Measurements from ENCODE around the gene RPEL1.
"Not testable (repeated sequence)": the region's sequence is repeated elsewhere in the genome, so short reads cannot be mapped to it uniquely, and the experiment has no call there.

RPEL1 gene

GRCh38 chr10:103245587-103245986 lies at the start of gene RPEL1:
Gene RPEL1, plus strand, starts transcription at chr10:103245887. Its CDS starts 110 bp downstream, at chr10:103245997.
- DNase-seq = not testable (repeated sequence)

DNA sequence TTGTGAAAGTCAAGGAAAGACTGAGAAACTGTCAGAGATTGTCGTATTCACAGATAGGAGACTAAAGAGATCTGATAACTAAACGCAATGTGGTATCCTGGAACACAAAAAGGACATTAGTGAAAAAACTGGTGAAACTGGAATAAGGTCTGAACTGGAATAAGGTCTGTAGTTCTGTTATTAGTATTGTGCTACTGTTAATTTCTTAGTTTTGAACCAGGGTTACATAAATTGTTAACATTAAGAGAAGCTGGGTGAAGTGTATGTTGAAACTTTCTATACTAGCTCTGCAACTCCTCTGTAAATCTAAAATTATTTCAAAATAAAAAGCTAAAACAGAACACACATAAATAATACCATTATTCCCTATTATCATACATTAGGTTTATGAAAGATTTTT lies 49.2 kb upstream of the RPEL1 start:
- no peak for DNase-seq

DNA sequence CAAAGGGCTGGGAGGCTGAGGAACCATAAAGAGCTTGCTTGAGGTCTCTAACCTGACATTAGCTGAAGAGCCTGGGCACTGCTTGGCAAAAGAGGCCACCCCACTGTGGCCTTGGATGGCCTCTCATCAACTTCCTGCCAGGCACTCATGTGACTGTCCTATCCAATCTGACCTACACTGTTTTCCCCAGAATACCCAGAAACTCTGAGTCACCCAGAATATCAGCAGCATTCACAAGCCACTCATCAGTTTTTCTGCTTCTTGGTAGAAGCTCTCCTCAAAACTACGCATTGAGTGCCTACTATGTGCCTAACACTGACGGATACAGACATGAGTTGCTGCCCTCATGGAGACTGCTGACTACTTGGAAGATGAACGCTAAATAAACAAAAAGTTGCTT lies 48.5 kb upstream of the RPEL1 start:
- DNase-seq = no peak

DNA sequence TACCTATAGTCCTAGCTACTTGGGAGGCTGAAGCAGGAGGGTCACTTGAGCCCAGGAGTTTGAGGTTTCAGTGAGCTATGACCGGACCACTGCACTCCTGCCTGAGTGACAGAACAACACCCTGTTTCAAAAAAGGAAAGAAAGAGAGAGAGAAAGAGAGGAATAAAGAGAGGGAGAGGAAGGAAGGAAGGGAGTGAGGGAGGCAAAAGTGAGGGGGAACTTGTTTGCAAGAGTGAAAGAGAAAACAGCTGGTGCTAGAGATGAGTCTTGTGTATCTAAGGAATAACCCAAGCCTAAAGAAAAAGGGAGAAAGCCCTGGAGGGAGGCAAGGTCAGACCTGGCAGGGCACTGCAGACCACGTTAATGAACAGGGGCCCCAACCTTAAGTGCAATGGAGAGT lies 47.8 kb upstream of the RPEL1 start:
- no peak for DNase-seq

GRCh38 chr10:103198648-103199047 lies 47.0 kb upstream of the RPEL1 start:
- no peak for DNase-seq

DNA sequence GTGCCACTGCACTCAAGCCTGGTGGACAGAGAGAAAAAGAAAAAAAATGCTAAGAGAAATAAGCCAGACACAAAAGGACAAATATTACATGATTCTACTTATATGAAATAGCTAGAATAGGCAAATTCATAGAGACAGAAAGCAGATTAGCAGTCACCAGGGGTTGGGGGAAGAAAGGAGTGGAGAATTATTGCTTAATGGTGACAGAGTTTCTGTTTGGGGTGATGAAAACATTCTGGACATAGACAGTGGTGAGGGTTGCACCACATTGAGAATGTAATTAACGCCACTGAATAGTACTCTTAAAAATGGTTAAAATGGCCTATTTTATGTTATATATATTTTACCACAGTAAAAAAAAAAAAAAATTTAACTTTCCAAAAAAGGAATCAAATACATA lies 46.2 kb upstream of the RPEL1 start:
- no peak for DNase-seq

DNA sequence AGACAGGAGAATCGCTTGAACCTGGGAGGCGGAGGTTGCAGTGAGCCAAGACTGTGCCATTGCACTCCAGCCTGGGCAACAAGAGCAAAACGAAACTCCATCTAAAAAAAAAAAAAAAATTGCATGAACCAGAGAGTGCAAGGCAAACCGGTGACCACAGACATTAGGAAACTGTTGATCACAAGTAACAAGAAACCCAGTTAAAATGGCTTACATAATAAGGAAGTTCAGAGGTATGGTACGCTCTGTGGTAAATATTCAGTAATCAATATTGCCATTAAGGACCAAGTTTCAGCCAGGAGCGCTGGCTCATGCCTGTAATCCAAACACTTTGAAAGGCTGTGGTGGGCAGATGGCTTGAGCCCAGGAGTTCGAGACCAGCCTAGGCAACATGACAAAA lies 43.4 kb upstream of the RPEL1 start:
- DNase-seq = no peak

DNA sequence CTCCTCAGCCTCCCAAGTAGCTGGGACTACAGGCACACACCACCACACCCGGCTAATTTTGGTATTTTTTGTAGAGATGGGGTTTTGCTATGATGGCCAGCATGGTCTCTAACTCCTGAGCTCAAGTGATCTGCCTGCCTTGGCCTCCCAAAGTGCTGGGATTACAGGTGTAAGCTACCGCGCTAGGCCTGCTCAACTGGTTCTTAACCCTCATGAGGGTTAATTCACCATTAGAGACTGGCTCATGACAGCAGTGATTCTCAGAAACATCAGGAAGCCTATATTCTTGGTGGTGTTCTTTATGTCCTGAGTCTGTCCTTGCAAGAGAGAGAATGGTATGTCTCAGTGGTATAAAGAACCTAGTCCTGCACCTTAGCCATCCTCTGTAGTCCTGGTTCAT lies 42.2 kb upstream of the RPEL1 start:
- no peak for DNase-seq

DNA sequence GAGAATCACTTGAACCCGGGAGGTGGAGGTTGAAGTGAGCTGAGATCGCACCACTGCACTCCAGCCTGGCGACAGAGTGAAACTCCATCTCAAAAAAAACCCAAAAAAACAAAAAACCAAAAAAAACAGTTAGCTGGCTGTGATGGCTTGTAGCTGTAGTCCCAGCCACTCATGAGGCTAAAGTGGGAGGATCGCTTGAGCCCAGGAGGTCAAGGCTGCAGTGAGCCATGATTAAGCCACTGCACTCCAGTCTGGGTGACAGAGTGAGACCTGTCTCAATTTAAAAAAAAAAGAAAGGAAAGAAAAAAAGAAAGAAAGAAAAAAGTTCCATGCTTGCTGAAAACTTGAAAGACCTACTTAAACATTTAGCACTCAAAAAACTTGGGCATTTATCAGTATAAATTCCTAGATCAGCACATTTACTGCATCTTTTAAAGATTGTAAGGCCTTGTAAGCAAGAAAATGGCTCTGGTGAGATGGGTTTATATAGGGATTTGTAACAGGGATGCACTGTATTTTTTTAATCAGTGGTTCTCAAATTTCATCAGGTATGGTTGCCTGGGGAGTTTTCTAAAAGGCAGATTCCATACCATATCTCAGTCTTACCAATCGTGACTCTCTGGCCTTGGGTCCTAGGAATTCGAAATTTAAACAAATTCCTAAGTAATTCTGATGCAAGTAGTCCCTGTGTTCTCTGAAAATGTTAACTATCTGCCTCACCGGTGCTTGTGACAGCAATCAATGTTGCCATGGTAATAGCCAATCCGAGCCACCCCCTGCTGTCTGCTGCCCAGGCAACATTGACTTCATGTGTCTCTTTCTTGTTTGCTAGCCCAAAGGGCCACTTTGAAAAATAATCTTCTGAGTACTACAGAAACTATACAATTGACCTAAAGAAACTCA lies 41.1 kb upstream of the RPEL1 start:
- DNase-seq = no peak

DNA sequence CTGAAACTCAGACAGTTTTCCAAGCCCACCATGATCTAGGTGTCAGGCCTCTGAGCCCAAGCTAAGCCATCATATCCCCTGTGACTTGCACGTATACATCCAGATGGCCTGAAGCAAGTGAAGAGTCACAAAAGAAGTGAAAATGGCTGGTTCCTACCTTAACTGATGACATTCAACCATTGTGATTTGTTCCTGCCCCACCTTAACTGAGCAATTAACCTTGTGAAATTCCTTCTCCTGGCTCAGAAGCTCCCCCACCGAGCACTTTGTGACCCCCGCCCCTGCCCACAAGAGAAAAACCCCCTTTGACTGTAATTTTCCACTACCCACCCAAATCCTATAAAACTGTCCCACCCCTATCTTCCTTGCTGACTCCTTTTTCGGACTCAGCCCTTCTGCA lies 40.3 kb upstream of the RPEL1 start:
- DNase-seq = not testable (repeated sequence)

- not testable (repeated sequence) for DNase-seq
Observed at GRCh38 chr10:103206715-103207114, 39.0 kb upstream of the RPEL1 start.

- no peak for DNase-seq
Observed at GRCh38 chr10:103207141-103207540, 38.5 kb upstream of the RPEL1 start.

GRCh38 chr10:103207643-103208042 lies 38.0 kb upstream of the RPEL1 start:
- DNase-seq = not testable (repeated sequence)

- not testable (repeated sequence) for DNase-seq
Observed at GRCh38 chr10:103210262-103210661, 35.4 kb upstream of the RPEL1 start.

- DNase-seq = no peak
Observed at GRCh38 chr10:103215601-103216000, 30.1 kb upstream of the RPEL1 start.

DNA sequence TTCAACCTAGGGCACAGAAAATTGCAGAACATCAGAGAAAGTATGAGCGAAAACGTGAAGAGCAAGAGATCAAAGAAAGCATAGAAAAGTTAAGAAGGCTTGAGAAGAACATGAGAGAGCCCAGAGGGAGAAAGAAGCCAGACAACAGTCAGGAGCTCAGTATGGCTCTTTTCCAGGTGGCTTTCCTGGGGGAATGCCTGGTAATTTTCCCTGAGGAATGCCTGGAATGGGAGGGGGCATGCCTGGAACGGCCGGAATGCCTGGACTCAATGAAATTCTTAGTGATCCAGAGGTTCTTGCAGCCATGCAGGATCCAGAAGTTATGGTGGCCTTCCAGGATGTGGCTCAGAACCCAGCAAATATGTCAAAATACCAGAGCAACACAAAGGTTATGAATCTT lies 29.3 kb upstream of the RPEL1 start:
- DNase-seq = not testable (repeated sequence)

GRCh38 chr10:103224133-103224532 lies 21.6 kb upstream of the RPEL1 start:
- no peak for DNase-seq

DNA sequence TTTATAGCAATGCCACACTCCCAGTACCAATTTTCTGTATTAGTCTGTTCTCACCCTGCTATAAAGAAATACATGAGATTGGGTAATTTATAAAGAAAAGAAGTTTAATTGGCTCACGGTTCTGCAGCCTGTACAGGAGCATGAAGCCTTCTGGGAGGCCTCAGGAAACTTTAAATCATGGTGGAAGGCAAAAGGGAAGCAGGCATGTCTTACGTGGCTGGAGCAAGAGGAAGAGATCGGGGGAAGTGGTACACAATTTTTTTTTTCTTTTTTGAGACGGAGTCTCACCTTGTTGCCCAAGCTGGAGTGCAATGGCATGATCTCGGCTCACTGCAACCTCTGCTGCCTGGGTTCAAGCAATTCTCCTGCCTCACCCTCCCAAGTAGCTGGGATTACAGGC lies 21.0 kb upstream of the RPEL1 start:
- not testable (repeated sequence) for DNase-seq

- no peak for DNase-seq
Observed at GRCh38 chr10:103225939-103226338, 19.7 kb upstream of the RPEL1 start.

DNA sequence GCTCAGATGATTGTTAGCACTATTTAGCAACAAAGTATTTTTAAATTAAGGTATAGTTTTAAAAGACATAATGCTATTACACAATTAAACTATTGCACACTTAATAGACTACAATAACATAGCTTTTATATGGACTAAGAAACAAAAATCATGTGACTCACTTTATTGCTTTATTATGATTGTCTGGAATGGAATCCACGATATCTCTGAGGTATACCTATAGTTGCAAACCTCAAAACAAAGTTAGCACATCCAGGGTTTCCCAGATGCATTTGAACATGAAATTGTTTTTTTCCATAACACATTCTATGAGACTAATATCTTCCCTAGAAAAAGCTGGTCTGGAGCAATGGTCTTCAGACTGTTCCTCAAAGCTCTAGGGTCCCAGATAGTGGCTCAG lies 18.3 kb upstream of the RPEL1 start:
- DNase-seq = no peak

DNA sequence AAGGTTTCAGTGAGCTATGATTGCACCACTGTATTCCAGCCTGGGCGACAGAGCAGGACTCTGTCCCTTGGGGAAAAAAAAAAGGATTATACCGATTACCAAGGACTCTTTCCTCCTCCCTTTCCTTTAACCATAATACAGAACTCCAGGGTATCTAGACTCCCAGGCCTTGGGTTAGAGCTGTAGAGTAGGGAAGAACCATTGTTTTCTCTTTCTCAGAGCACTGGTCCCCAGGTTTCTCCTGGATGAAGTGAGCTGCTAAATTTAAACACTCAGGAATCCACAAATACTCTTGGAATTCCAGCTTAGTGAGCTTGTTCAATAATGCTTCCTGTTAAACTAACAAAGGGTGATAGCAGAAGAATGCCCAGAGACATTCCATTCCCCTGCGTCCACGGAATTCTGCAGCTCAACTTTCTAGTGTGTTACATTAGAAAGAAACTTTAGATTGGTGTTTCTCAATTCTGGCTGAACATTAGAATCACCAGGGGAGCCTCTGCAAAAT lies 14.6 kb upstream of the RPEL1 start:
- DNase-seq = no peak

- no peak for DNase-seq
Observed at GRCh38 chr10:103232131-103232673, 13.5 kb upstream of the RPEL1 start.

- no peak for DNase-seq
Observed at GRCh38 chr10:103232772-103233488, 12.8 kb upstream of the RPEL1 start.

DNA sequence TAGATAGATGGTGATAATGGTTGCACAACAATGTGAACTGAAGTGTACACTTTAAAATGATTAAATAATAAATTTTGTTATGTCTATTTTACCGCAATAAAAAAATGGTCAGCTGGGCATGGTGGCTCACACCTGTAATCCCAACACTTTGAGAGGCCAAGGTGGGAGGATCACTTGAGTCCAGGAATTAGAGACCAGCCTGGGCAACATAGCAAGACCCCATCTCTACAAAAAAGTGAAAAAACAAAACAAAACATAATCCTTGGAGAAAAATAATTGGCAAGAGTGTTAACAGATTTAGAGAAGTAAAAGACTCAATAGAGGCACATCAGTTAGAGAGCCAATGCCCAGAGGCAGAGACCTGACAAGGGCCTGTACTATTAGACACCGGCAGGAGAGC lies 9.9 kb upstream of the RPEL1 start:
- no peak for DNase-seq
